CD14-positive monocyte (primary cell): ENCODE data around the gene SETD6. TPM values are rescaled to one million over a fixed set of nuclear protein-coding genes. Genes with fewer than 3 reads are reported as not detected.

Experiments
- DNase-seq, 3 donors: peaks; one replicate each; pipeline ENCODE4 v3.0.0-alpha.2; 2011 to 2022
- H2AFZ ChIP-seq: 2 replicates; pipeline ENCODE4 v1.6.0; 2012; ENCODE audit warnings: mild to moderate bottlenecking, low read depth, low read length, inconsistent platforms; ENCODE audit not compliant: insufficient read depth, poor library complexity, severe bottlenecking
- H3K27ac ChIP-seq, 2 donors: 1 replicate in 1 of 2; 2 replicates in 1 of 2; pipeline ENCODE4 v1.5.1; 2012 to 2013; ENCODE audit warnings: low read length in 2 of 2, control low read depth in 1 of 2, inconsistent platforms in 1 of 2, low read depth in 1 of 2, mild to moderate bottlenecking in 1 of 2
- H3K27me3 ChIP-seq, 2 donors: one replicate each; pipeline versions ENCODE4 v1.6.0 to v1.6.1; 2011 to 2013; ENCODE audit warnings: low read length in 2 of 2; ENCODE audit not compliant: control insufficient read depth in 2 of 2, insufficient read depth in 2 of 2
- H3K36me3 ChIP-seq, 2 donors: replicated peaks in 1 of 2; 1 replicate in 1 of 2; 2 replicates in 1 of 2; pipeline versions ENCODE4 v1.5.1 to v1.6.1; 2012 to 2013; ENCODE audit warnings: low read length in 2 of 2, control low read depth in 1 of 2, inconsistent platforms in 1 of 2, mild to moderate bottlenecking in 1 of 2; ENCODE audit not compliant: insufficient read depth in 2 of 2, control insufficient read depth in 1 of 2
- H3K4me1 ChIP-seq, 2 donors: 1 replicate in 1 of 2; 2 replicates in 1 of 2; pipeline versions ENCODE4 v1.5.1 to v1.6.1; 2012 to 2013; ENCODE audit warnings: low read length in 2 of 2, control low read depth in 1 of 2, inconsistent platforms in 1 of 2, mild to moderate bottlenecking in 1 of 2, moderate library complexity in 1 of 2; ENCODE audit not compliant: insufficient read depth in 2 of 2, control insufficient read depth in 1 of 2
- H3K4me2 ChIP-seq: replicated peaks from 2 replicates; pipeline ENCODE3; 2012; ENCODE audit warnings: low read length, moderate library complexity, mild to moderate bottlenecking; ENCODE audit not compliant: poor library complexity, severe bottlenecking; ENCODE audit errors: extremely low read depth
- H3K4me3 ChIP-seq, 3 experiments: fragments of 200-600 bp in 1 of 3; sonication (generic) in 1 of 3; replicated peaks in 1 of 3; 1 replicate in 2 of 3; 2 replicates in 1 of 3; pipeline ENCODE4 v1.5.1; 2011 to 2013; ENCODE audit warnings: low read length in 3 of 3, mild to moderate bottlenecking in 3 of 3, control low read depth in 2 of 3, low read depth in 2 of 3, inconsistent platforms in 1 of 3, moderate library complexity in 1 of 3
- H3K79me2 ChIP-seq: 2 replicates; pipeline ENCODE4 v1.6.0; 2012; ENCODE audit warnings: mild to moderate bottlenecking, control low read depth, inconsistent platforms, low read length, moderate library complexity; ENCODE audit not compliant: insufficient read depth
- H3K9ac ChIP-seq: 2 replicates; pipeline ENCODE4 v1.6.0; 2017; ENCODE audit warnings: low read length, mild to moderate bottlenecking; ENCODE audit not compliant: insufficient read depth, poor library complexity, severe bottlenecking
- H3K9me3 ChIP-seq, 2 donors: replicated peaks in 1 of 2; 1 replicate in 1 of 2; 2 replicates in 1 of 2; pipeline versions ENCODE4 v1.5.1 to v1.6.1; 2012 to 2013; ENCODE audit warnings: low read length in 2 of 2, control low read depth in 1 of 2; ENCODE audit not compliant: control insufficient read depth in 1 of 2, insufficient read depth in 1 of 2
- H4K20me1 ChIP-seq: 2 replicates; pipeline ENCODE4 v1.6.0; 2012; ENCODE audit warnings: mild to moderate bottlenecking, low read length, control low read depth, moderate library complexity; ENCODE audit not compliant: insufficient read depth
- H3K27ac Mint-ChIP-seq, 7 donors: one replicate each; pipeline ENCODE4 v1.8.0; 2020; ENCODE audit warnings: mild to moderate bottlenecking in 7 of 7, mixed read lengths in 7 of 7, moderate library complexity in 6 of 7, inconsistent platforms in 2 of 7
- H3K27me3 Mint-ChIP-seq, 3 donors: one replicate each; pipeline ENCODE4 v1.8.0; 2021 to 2022; ENCODE audit warnings: low read depth in 3 of 3, mild to moderate bottlenecking in 3 of 3, mixed read lengths in 3 of 3, moderate library complexity in 3 of 3, inconsistent platforms in 1 of 3
- H3K36me3 Mint-ChIP-seq, 2 donors: one replicate each; pipeline ENCODE4 v1.8.0; 2020; ENCODE audit warnings: mixed read lengths in 2 of 2, inconsistent platforms in 1 of 2, mild to moderate bottlenecking in 1 of 2
- H3K4me1 Mint-ChIP-seq: one replicate; pipeline ENCODE4 v1.8.0; 2020; ENCODE audit warnings: mild to moderate bottlenecking, mixed read lengths
- H3K4me3 Mint-ChIP-seq, 2 donors: one replicate each; pipeline ENCODE4 v1.8.0; 2020; ENCODE audit warnings: mild to moderate bottlenecking in 2 of 2, mixed read lengths in 2 of 2, moderate library complexity in 1 of 2
- H3K9me3 Mint-ChIP-seq, 7 donors: one replicate each; pipeline ENCODE4 v1.8.0; 2020 to 2022; ENCODE audit warnings: mixed read lengths in 7 of 7, mild to moderate bottlenecking in 6 of 7, moderate library complexity in 6 of 7, inconsistent platforms in 2 of 7
- WGBS: methylation state at CpG from one replicate; pipeline ENCODE4 v1.1.5; 2013; ENCODE audit warnings: missing lambda C conversion rate; ENCODE audit not compliant: insufficient coverage; 5-methylcytosine and 5-hydroxymethylcytosine counted together
- intact Hi-C, 2 donors: fragments of 100-400 bp; cut with micrococcal nuclease; formaldehyde crosslinking; loops; one replicate each; pipeline versions ENCODE4 v1.15.0 to v1.15.1; 2023
- polyA plus RNA-seq, 3 donors: library from polyadenylated mRNA; depleted of rRNA in 1 of 3; unstranded in 2 of 3; stranded (reverse) in 1 of 3; fragments of 300-500 nt in 2 of 3; fragments of >200 nt in 1 of 3; fragmentation: Illumina TruSeq in 2 of 3; gene quantifications; 1 replicate in 2 of 3; 2 replicates in 1 of 3; pipeline ENCODE4 v1.2.3, GENCODE V29; 2012 to 2021
- TF ChIP-seq, protein P1 (sequence below): fragments of 200-600 bp; IDR thresholded peaks from one replicate; pipeline ENCODE4 v1.8.0; 2022; ENCODE audit warnings: antibody characterized with exemption, mild to moderate bottlenecking

The SETD6 gene
- polyA plus RNA-seq, 3 donors = 2.5 to 13.7 (median 3.4) TPM

GRCh38 chr16:58492066-58492465, 23.3 kb upstream of the SETD6 start:
- no peak overlapping the region for H3K27ac Mint-ChIP-seq
- no peaks in the 10 kb centered on the region for H4K20me1 ChIP-seq
- no peaks in the 10 kb centered on the region for H3K9me3 Mint-ChIP-seq
- H3K79me2 ChIP-seq = no peaks in the 10 kb centered on the region
- peaks cover 0 to 4% of the 10 kb centered on the region in 2 donors for H3K4me1 ChIP-seq
- peaks cover 8 to 26% (median 18%) of the 10 kb centered on the region in 3 donors for H3K27me3 Mint-ChIP-seq
- TF ChIP-seq, protein P1, sequence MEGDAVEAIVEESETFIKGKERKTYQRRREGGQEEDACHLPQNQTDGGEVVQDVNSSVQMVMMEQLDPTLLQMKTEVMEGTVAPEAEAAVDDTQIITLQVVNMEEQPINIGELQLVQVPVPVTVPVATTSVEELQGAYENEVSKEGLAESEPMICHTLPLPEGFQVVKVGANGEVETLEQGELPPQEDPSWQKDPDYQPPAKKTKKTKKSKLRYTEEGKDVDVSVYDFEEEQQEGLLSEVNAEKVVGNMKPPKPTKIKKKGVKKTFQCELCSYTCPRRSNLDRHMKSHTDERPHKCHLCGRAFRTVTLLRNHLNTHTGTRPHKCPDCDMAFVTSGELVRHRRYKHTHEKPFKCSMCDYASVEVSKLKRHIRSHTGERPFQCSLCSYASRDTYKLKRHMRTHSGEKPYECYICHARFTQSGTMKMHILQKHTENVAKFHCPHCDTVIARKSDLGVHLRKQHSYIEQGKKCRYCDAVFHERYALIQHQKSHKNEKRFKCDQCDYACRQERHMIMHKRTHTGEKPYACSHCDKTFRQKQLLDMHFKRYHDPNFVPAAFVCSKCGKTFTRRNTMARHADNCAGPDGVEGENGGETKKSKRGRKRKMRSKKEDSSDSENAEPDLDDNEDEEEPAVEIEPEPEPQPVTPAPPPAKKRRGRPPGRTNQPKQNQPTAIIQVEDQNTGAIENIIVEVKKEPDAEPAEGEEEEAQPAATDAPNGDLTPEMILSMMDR = no peak
- WGBS = 82% methylated on average over 3 of the region's 4 CpGs
- no peak overlapping the region for H3K4me3 Mint-ChIP-seq
- H3K9me3 ChIP-seq = no peaks in the 10 kb centered on the region
- H3K4me3 ChIP-seq = no peak overlapping the region
- intact Hi-C loops = no loop called here
- no peaks in the 10 kb centered on the region for H3K36me3 Mint-ChIP-seq
- H3K27ac ChIP-seq = no peak overlapping the region
- H3K27me3 ChIP-seq = no peaks in the 10 kb centered on the region
- no peaks in the 10 kb centered on the region for H3K36me3 ChIP-seq
- DNase-seq = no peak
- no peak overlapping the region for H3K4me2 ChIP-seq
- no peak overlapping the region for H3K9ac ChIP-seq
- no peak overlapping the region for H2AFZ ChIP-seq
- peaks cover 8% of the 10 kb centered on the region for H3K4me1 Mint-ChIP-seq

DNA sequence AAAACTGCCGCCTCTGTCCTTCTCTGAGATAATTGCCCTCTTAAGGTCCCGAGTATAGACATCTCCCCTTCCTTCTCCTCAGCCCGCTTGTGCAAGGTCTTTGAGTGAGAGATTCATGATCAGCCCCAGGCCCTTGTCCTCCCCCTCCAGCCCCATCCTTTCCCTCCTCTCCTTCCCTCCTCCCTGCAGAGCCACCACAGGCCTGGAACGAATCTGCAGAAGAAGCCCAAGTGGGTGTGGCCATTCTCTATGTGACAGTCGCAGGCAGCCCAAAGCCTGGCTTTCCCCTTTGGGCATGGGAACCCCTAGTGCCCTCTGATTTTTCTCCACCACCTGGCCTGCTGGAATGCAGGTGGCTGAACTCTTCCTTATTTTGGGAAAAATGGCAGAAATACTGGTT, 22.6 kb upstream of the SETD6 start:
- intact Hi-C loops = no loop called here
- peaks cover 0 to under 1% of the 10 kb centered on the region in 2 donors for H3K4me1 ChIP-seq
- no peak overlapping the region for H3K27ac ChIP-seq
- H3K4me2 ChIP-seq = no peak overlapping the region
- Mint-ChIP-seq H3K27me3 (peaks cover 6 to 25% (median 20%) of the 10 kb centered on the region in 3 donors), H3K27ac (no peak overlapping the region), H3K36me3 (no peaks in the 10 kb centered on the region), H3K9me3 (no peaks in the 10 kb centered on the region), H3K4me3 (no peak overlapping the region), H3K4me1 (peaks cover 8% of the 10 kb centered on the region)
- TF ChIP-seq, protein P1 = no peak
- no peak overlapping the region for H2AFZ ChIP-seq
- H4K20me1 ChIP-seq = no peaks in the 10 kb centered on the region
- H3K36me3 ChIP-seq = no peaks in the 10 kb centered on the region
- no peaks in the 10 kb centered on the region for H3K9me3 ChIP-seq
- no peak overlapping the region for H3K4me3 ChIP-seq
- WGBS = 71% methylated on average over 4 of the region's 5 CpGs
- no peak overlapping the region for H3K9ac ChIP-seq
- no peaks in the 10 kb centered on the region for H3K79me2 ChIP-seq
- no peaks in the 10 kb centered on the region for H3K27me3 ChIP-seq
- DNase-seq = no peak
